Gastrocnemius medialis (tissue), 4 donors: ENCODE measurements around the gene FCER2. TPM values are rescaled to one million over a fixed set of nuclear protein-coding genes. Genes with fewer than 3 reads are reported as not detected.

ENCODE experiments used
- ATAC-seq, 2 donors: fragments of 150-250 bp; one replicate each; pipeline ENCODE4 v1.9.1; 2016
- DNase-seq, 2 donors: peaks; one replicate each; pipeline ENCODE4 v3.0.0-alpha.2; 2019
- H3K27ac ChIP-seq, 4 donors: fragments of 200-600 bp; sonication (generic); 1 replicate in 1 of 4; 2 replicates in 3 of 4; pipeline ENCODE4 v1.5.1; 2016 to 2018; ENCODE audit warnings: mild to moderate bottlenecking in 2 of 4, moderate library complexity in 1 of 4
- H3K27me3 ChIP-seq, 3 donors: fragments of 200-600 bp; sonication (generic) in 2 of 3; 1 replicate in 1 of 3; 2 replicates in 2 of 3; pipeline versions ENCODE4 v1.5.1 to v1.6.0; 2016 to 2019; ENCODE audit warnings: mild to moderate bottlenecking in 1 of 3, moderate library complexity in 1 of 3
- H3K36me3 ChIP-seq, 2 donors: fragments of 200-600 bp; sonication (generic) in 1 of 2; one replicate each; pipeline ENCODE4 v1.5.1; 2017 to 2018
- H3K4me1 ChIP-seq, 2 donors: fragments of 200-600 bp; sonication (generic) in 1 of 2; one replicate each; pipeline ENCODE4 v1.5.1; 2016 to 2017; ENCODE audit warnings: mild to moderate bottlenecking in 2 of 2
- H3K4me3 ChIP-seq, 4 donors: fragments of 200-600 bp; sonication (generic) in 3 of 4; 1 replicate in 1 of 4; 2 replicates in 3 of 4; pipeline ENCODE4 v1.5.1; 2016 to 2019; ENCODE audit warnings: mild to moderate bottlenecking in 2 of 4
- H3K9me3 ChIP-seq, 3 donors: fragments of 200-600 bp; sonication (generic) in 2 of 3; 1 replicate in 1 of 3; 2 replicates in 2 of 3; pipeline ENCODE4 v1.5.1; 2016 to 2019
- CTCF ChIP-seq, 5 experiments: fragments of 450-650 bp in 3 of 5; fragments of 200-600 bp in 2 of 5; sonication (generic) in 2 of 5; IDR thresholded peaks in 4 of 5; conservative IDR thresholded peaks in 1 of 5; 1 replicate in 4 of 5; 2 replicates in 1 of 5; pipeline ENCODE4 v1.5.1; 2016 to 2019; ENCODE audit warnings: antibody characterized with exemption in 5 of 5, mild to moderate bottlenecking in 3 of 5, moderate library complexity in 3 of 5
- POLR2A ChIP-seq, 2 donors: fragments of 450-650 bp; IDR thresholded peaks; one replicate each; pipeline ENCODE4 v1.6.1; 2017; ENCODE audit warnings: antibody characterized with exemption in 2 of 2, mild to moderate bottlenecking in 2 of 2, moderate library complexity in 2 of 2
- in situ Hi-C, 4 donors: fragments of 200-750 bp; cut with MboI; loops; one replicate each; pipeline versions ENCODE4 v1.15.0 to v1.8.0; 2017; ENCODE audit warnings: low sequenced_read_pairs in 4 of 4
- intact Hi-C: fragments of 100-400 bp; cut with DNase I; formaldehyde crosslinking; loops from one replicate; pipeline ENCODE4 v1.15.1; 2023; ENCODE audit warnings: low total_unique reads
- total RNA-seq, 4 donors: library from RNA; depleted of rRNA; stranded (reverse); fragments of >200 nt; gene quantifications; one replicate each; pipeline versions ENCODE4 v1.1.0 to v1.2.3, GENCODE V29; 2016

Gene FCER2
- total RNA-seq, 4 donors from 2014 or later, result not detected

GRCh38 chr19:7638802-7639465, 63.0 kb downstream of the FCER2 start:
- H3K27me3 ChIP-seq, result peaks cover 30 to 42% (median 32%) of the 10 kb centered on the region in 3 donors
- ATAC-seq, result no peak
- in situ Hi-C loops, result no loop called here

More at GRCh38 chr19:7638802-7639465, 63.0 kb downstream of the FCER2 start:
- DNase-seq, result no peak
- TF ChIP-seq CTCF (IDR thresholded peaks at IDR 0.05 in 4 of 5, conservative IDR thresholded peaks at IDR 0.05 in 1 of 5) (no peak), POLR2A (IDR thresholded peaks at IDR 0.05) (no peak)
- intact Hi-C loops, result no loop called here
- Histone ChIP-seq H3K9me3 (no peaks in the 10 kb centered on the region), H3K27ac (no peak overlapping the region), H3K36me3 (no peaks in the 10 kb centered on the region), H3K4me1 (peaks cover 0 to 3% of the 10 kb centered on the region in 2 donors), H3K4me3 (no peak overlapping the region)

Other genes starting within 250 kb of the FCER2 start
- 1 to 10 TPM in 2 of 4 donors, under 1 TPM in 1, not detected in 1; 0.51 to 1.4 (median 1.1) TPM for gene PEX11G, start 213.1 kb downstream of the FCER2 start, total RNA-seq
- gene ZNF358, start 186.0 kb downstream of the FCER2 start, total RNA-seq, result 100 to 1,000 TPM in 2 of 4 donors, 10 to 100 TPM in 2; 69.8 to 139 (median 116) TPM
- 10 to 100 TPM in 3 of 4 donors, 1 to 10 TPM in 1; 9.2 to 13.6 (median 11.5) TPM for gene MCOLN1, start 179.5 kb downstream of the FCER2 start, total RNA-seq
- 100 to 1,000 TPM in 1 of 4 donors, 10 to 100 TPM in 3; 61.4 to 101 (median 75.1) TPM for gene PNPLA6, start 166.4 kb downstream of the FCER2 start, total RNA-seq
- under 1 TPM in 2 of 4 donors, not detected in 2; 0.15 to 0.16 TPM for gene CAMSAP3, start 106.3 kb downstream of the FCER2 start, total RNA-seq
- gene XAB2, start 72.6 kb downstream of the FCER2 start, total RNA-seq, result 10 to 100 TPM; 29.6 to 51.2 (median 31.1) TPM
- gene PET100, start 72.3 kb downstream of the FCER2 start, total RNA-seq, result 10 to 100 TPM in 3 of 4 donors, 1 to 10 TPM in 1; 9.5 to 15.1 (median 12.9) TPM
- not detected for gene PCP2, start 68.4 kb downstream of the FCER2 start, total RNA-seq
- 1 to 10 TPM in 3 of 4 donors, under 1 TPM in 1; 0.87 to 3.7 (median 2.8) TPM for gene STXBP2, start 65.0 kb downstream of the FCER2 start, total RNA-seq
- gene RETN, start 33.1 kb downstream of the FCER2 start, total RNA-seq, result 1 to 10 TPM in 1 of 4 donors, not detected in 3; 1.2 TPM
- gene MCEMP1, start 25.0 kb downstream of the FCER2 start, total RNA-seq, result 1 to 10 TPM in 1 of 4 donors, under 1 TPM in 1, not detected in 2; 0.16 to 1.2 TPM
- 100 to 1,000 TPM; 109 to 146 (median 126) TPM for gene TRAPPC5, start 21.3 kb downstream of the FCER2 start, total RNA-seq
- under 1 TPM in 1 of 4 donors, not detected in 3; 0.86 TPM for gene CLEC4G, start 30.0 kb upstream of the FCER2 start, total RNA-seq
- 1 to 10 TPM in 3 of 4 donors, under 1 TPM in 1; 0.56 to 1.3 (median 1.0) TPM for gene CD209, start 45.4 kb upstream of the FCER2 start, total RNA-seq
- not detected for gene CLEC4M, start 61.1 kb upstream of the FCER2 start, total RNA-seq
- 10 to 100 TPM; 17.5 to 24.6 (median 20.4) TPM for gene EVI5L, start 128.1 kb upstream of the FCER2 start, total RNA-seq
- gene PRR36, start 172.3 kb upstream of the FCER2 start, total RNA-seq, result not detected
- 1 to 10 TPM in 1 of 4 donors, not detected in 3; 2.1 TPM for gene LRRC8E, start 186.4 kb upstream of the FCER2 start, total RNA-seq
- gene MAP2K7, start 201.7 kb upstream of the FCER2 start, total RNA-seq, result 10 to 100 TPM; 17.7 to 41.7 (median 32.9) TPM
- 1 to 10 TPM in 2 of 4 donors, under 1 TPM in 1, not detected in 1; 0.62 to 2.6 (median 1.5) TPM for gene TGFBR3L, start 212.7 kb upstream of the FCER2 start, total RNA-seq
- gene SNAPC2, start 218.2 kb upstream of the FCER2 start, total RNA-seq, result 10 to 100 TPM in 1 of 4 donors, 1 to 10 TPM in 3; 4.6 to 10.9 (median 7.1) TPM
- not detected for gene CTXN1, start 224.0 kb upstream of the FCER2 start, total RNA-seq
- gene TIMM44, start 241.5 kb upstream of the FCER2 start, total RNA-seq, result 100 to 1,000 TPM in 1 of 4 donors, 10 to 100 TPM in 3; 53.9 to 168 (median 94.1) TPM